Omental fat pad (tissue), 4 donors: ENCODE results near the gene ATXN7L2. TPM values are rescaled to one million over a fixed set of nuclear protein-coding genes. Genes with fewer than 3 reads are reported as not detected.

ENCODE experiments used
- ATAC-seq: fragments of 150-250 bp; one replicate; pipeline ENCODE4 v1.9.1; 2016; ENCODE audit warnings: mild to moderate bottlenecking, moderate library complexity; ENCODE audit not compliant: low FRiP score
- DNase-seq: peaks from one replicate; pipeline ENCODE4 v3.0.0-alpha.2; 2019; ENCODE audit warnings: low spot score
- total RNA-seq, 4 donors: library from RNA; depleted of rRNA; stranded (reverse); fragments of >200 nt; gene quantifications; one replicate each; pipeline ENCODE4 v1.1.0, GENCODE V29; 2016
- TF ChIP-seq, protein P1 (sequence below), 3 donors: fragments of 450-650 bp; IDR thresholded peaks; one replicate each; pipeline ENCODE4 v1.5.1; 2016 to 2017; ENCODE audit warnings: antibody characterized with exemption in 3 of 3, mild to moderate bottlenecking in 3 of 3, moderate library complexity in 2 of 3

Gene ATXN7L2
- total RNA-seq, 4 donors from 2014 or later: 3.5 to 5.3 (median 4.7) TPM

DNA sequence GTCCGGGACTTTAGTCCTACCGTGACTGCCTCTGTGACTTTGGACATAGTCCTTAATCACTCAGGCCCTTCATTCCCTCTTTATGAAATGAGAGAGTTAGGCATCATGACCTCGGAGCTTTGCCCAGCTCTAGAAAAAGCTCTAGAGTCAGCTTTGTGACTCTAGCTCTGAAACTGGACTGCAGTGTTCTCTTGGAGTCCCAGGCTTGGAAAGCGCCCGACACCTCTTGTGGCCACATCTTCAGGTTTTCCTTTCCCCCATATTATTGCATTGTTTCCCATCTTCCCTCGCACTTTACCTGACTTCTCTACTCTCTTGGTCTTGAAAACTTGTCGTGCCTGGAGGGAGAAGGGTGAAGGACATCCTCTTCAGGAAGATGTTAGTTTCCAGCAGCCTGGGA lies 38.3 kb downstream of the ATXN7L2 start:
- no peak for DNase-seq
- no peak for ATAC-seq
- TF ChIP-seq, protein P1, sequence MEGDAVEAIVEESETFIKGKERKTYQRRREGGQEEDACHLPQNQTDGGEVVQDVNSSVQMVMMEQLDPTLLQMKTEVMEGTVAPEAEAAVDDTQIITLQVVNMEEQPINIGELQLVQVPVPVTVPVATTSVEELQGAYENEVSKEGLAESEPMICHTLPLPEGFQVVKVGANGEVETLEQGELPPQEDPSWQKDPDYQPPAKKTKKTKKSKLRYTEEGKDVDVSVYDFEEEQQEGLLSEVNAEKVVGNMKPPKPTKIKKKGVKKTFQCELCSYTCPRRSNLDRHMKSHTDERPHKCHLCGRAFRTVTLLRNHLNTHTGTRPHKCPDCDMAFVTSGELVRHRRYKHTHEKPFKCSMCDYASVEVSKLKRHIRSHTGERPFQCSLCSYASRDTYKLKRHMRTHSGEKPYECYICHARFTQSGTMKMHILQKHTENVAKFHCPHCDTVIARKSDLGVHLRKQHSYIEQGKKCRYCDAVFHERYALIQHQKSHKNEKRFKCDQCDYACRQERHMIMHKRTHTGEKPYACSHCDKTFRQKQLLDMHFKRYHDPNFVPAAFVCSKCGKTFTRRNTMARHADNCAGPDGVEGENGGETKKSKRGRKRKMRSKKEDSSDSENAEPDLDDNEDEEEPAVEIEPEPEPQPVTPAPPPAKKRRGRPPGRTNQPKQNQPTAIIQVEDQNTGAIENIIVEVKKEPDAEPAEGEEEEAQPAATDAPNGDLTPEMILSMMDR (IDR thresholded peaks at IDR 0.05): no peak

DNA sequence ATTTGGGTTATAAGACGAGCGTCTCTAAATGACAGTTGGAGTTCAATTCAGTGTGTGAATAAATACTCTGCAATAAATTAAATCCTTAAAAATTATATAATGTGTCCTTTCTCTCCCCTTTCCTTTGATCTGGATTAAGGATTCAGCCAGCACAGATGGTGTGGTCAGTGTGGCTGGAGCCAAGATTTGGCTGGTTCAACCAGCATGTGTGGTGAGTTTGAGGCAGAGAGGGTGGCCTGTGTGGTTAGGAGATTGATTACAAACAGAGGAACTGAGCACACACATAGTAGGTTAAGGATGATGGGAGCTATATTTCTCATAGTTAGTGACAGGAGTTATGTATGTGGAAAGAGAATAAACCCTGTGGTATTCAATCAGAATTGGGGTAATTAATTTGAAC lies 40.0 kb downstream of the ATXN7L2 start:
- DNase-seq (no peak), ATAC-seq (no peak)
- TF ChIP-seq, protein P1 (IDR thresholded peaks at IDR 0.05): no peak

DNA sequence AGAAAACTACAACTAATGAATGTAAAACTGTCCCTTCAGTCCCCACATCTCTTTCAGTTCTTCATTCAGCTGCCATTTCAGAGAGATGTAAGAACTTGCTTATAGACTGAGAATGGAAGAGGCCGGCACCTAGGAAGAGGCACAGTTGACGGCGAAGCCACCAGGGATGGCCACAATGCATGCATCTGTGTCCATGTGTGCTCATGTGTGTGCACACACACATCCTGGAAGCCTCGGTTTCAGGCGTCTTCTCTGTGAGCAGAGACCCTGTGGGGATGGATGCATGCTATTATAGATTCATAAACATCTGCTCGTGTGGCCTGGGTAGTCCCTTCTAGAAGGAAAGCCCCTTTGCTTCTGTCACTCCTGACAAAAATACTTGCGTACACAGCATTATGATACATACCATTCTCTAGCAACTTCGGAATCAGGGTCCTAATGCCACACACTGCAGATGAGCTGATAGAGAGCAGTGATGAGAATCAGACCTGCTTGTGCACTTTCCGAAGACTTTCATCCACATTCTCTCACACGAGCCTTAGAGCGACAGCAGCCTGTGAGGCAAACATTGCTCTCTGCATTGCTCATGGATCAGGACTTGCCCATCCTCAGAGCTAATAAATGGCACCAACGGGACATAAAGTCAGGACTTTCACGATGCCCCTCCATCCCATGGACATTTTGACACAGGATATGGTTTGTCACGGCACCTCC lies 43.5 kb downstream of the ATXN7L2 start:
- DNase-seq (no peak), ATAC-seq (no peak)
- TF ChIP-seq, protein P1 (IDR thresholded peaks at IDR 0.05): no peak

DNA sequence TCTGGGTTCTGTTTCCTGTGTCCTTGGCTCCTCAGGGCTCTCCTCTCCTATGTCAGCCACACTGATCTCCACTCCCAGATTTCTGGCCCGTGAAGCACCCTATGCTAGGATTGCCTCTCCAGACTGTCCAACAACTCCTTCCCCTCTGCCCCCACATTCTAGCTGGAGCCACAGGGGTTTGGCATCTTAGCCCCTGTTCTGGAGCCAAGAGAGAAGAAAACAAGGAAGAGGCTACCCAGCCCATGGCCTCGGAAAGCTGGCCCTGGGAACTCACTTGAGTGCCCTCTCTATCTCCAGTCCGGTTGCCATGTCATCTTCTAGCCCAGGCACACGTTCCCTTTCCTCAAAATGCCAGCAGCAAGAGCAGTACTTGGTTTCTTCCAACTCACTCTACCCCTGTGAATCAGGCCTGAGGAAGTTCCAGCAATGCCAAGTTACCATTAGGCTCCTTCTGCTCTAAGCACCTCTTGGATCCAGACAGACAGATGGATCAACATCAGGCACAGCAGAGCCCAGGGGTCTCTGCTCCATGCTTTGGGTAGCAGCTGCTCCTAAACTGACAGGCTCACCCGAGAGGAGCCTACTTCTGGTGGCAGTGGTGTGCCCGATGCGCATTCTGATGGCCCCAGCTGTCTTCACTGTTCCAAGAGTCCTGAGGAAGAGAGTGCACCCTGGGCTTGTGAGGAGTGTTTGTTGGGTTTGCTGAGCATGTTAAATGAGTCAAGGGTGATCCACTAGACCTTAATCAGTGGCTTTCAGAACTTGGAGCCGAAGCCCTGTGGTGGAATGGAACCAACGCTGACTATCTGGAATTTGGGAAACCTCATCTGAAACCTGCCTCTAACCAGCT lies 44.4 kb downstream of the ATXN7L2 start:
- no peak for ATAC-seq
- TF ChIP-seq, protein P1 (IDR thresholded peaks at IDR 0.05): no peak

DNA sequence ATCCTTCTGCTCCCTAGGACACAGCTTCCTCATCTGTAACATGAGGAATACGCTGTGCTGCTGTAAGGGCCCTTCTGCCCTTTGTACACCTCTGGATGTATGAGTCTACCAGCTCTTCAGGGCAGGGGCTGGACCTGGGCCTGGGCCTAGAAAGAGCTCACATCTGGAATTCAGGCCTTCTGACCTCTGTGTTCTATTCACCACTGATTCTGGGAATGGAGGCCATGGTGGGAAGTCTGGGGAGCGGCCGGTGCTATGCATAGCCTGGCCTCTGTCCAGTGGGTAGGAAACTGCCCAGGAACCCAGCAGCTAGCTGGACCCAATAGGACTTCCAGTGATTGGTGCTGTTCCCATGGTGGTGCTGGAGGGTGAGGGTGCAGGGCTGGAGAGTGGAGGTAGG lies 45.0 kb downstream of the ATXN7L2 start:
- DNase-seq: no peak
- TF ChIP-seq, protein P1 (IDR thresholded peaks at IDR 0.05): no peak
- no peak for ATAC-seq

More for the DNA sequence above, 44.4 kb downstream of the ATXN7L2 start:
- DNase-seq: no peak

DNA sequence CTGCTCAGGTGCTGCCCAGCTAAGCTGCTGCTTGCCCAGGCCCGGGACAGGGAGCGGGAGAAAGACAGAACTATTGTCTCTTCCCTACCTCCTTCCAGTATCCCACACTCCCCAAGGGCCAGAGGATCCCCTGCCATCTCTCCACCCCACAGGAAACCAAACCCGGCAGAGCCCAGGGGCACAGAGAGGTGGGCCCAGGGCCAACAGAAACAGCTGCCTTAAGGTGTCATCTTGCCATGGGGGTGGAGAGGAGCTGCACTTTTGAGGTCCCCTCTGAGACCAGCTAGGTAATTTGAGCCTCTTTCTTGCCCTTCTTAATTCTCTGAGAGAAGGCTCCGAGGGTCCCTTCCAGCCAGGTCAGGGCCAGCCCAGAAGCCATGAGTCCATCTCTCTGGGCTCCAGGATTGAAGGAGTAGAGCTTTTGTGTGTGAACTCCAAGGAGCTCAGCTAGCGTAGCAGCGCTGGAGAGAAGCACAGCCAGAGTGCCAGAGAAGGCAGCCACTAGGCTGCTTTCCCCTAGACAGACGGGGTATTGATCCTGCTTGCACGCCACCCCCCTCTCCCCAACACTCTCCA lies 46.3 kb downstream of the ATXN7L2 start:
- ATAC-seq: no peak
- TF ChIP-seq, protein P1 (IDR thresholded peaks at IDR 0.05): no peak
- no peak for DNase-seq
